Measurements from ENCODE around the gene CITED4. TPM values are rescaled to one million over a fixed set of nuclear protein-coding genes. Genes with fewer than 3 reads are reported as not detected.

Gene CITED4
- total RNA-seq, 1 donor from 2014 or later = 26.0 TPM

DNA sequence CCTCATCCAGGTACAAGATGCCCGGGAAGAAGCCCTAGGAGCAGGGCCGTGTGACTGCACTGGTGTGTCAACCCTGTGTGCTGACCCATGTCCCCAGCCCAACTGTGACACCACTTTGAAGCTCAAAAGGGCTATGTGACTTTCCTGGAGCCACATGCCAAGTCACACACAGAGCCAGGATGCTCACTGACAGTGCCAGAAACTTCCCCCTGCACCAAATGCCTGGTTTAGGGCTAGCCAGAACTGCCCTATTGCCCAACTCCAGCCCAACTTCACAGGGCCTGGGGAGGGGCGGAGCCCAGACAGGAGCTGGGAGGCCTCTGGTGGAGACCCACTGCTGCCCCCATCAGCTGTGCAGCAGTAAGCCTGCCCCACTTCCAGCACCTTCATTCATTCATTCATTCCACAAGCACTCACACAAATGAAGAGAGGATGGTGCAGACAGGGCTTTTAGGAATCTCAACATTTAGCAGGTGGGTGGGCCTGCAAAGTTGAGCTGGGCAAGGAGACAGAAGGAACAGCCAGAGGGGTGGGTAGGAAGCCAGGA lies 41.8 kb downstream of the CITED4 start:
- Mint-ChIP-seq H3K4me1 (ENCODE audit: unreplicated experiment) (peaks cover 37% of the 10 kb centered on the region), H3K4me3 (ENCODE audit: unreplicated experiment) (no peak overlapping the region), H3K27me3 (ENCODE audit: unreplicated experiment) (no peaks in the 10 kb centered on the region), H3K9me3 (ENCODE audit: unreplicated experiment) (no peaks in the 10 kb centered on the region), H3K36me3 (ENCODE audit: unreplicated experiment) (no peaks in the 10 kb centered on the region), H3K27ac (ENCODE audit: unreplicated experiment) (no peak overlapping the region)
- TF ChIP-seq, protein P1, sequence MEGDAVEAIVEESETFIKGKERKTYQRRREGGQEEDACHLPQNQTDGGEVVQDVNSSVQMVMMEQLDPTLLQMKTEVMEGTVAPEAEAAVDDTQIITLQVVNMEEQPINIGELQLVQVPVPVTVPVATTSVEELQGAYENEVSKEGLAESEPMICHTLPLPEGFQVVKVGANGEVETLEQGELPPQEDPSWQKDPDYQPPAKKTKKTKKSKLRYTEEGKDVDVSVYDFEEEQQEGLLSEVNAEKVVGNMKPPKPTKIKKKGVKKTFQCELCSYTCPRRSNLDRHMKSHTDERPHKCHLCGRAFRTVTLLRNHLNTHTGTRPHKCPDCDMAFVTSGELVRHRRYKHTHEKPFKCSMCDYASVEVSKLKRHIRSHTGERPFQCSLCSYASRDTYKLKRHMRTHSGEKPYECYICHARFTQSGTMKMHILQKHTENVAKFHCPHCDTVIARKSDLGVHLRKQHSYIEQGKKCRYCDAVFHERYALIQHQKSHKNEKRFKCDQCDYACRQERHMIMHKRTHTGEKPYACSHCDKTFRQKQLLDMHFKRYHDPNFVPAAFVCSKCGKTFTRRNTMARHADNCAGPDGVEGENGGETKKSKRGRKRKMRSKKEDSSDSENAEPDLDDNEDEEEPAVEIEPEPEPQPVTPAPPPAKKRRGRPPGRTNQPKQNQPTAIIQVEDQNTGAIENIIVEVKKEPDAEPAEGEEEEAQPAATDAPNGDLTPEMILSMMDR (IDR thresholded peaks at IDR 0.05) = no peak
- no peak for DNase-seq (ENCODE audit: extremely low spot score, unreplicated experiment)

DNA sequence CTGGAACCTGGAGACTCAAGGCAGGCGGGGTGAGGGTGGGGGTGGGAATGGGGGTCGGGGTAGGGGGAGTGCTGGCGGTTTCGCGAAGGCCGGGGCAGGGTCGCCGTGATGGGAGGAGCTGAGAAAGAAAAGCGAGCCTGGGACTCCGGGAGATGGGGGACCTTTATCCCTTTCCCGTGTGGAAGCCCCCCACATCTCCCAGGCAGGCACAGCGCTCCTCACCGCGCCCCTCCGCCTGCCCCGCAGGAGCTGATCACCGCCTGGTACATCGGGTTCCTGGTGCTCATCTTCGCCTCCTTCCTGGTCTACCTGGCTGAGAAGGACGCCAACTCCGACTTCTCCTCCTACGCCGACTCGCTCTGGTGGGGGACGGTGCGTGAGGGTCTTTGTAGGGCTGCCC lies 43.1 kb downstream of the CITED4 start:
- no peaks in the 10 kb centered on the region for H3K27me3 Mint-ChIP-seq (ENCODE audit: unreplicated experiment)
- H3K4me3 Mint-ChIP-seq (ENCODE audit: unreplicated experiment) = peak overlapping the region; percentile 55
- no peaks in the 10 kb centered on the region for H3K9me3 Mint-ChIP-seq (ENCODE audit: unreplicated experiment)
- no peaks in the 10 kb centered on the region for H3K36me3 Mint-ChIP-seq (ENCODE audit: unreplicated experiment)
- no peak for DNase-seq (ENCODE audit: extremely low spot score, unreplicated experiment)
- H3K4me1 Mint-ChIP-seq (ENCODE audit: unreplicated experiment) = peaks cover 25% of the 10 kb centered on the region
- no peak overlapping the region for H3K27ac Mint-ChIP-seq (ENCODE audit: unreplicated experiment)
- TF ChIP-seq, protein P1 (IDR thresholded peaks at IDR 0.05) = no peak

DNA sequence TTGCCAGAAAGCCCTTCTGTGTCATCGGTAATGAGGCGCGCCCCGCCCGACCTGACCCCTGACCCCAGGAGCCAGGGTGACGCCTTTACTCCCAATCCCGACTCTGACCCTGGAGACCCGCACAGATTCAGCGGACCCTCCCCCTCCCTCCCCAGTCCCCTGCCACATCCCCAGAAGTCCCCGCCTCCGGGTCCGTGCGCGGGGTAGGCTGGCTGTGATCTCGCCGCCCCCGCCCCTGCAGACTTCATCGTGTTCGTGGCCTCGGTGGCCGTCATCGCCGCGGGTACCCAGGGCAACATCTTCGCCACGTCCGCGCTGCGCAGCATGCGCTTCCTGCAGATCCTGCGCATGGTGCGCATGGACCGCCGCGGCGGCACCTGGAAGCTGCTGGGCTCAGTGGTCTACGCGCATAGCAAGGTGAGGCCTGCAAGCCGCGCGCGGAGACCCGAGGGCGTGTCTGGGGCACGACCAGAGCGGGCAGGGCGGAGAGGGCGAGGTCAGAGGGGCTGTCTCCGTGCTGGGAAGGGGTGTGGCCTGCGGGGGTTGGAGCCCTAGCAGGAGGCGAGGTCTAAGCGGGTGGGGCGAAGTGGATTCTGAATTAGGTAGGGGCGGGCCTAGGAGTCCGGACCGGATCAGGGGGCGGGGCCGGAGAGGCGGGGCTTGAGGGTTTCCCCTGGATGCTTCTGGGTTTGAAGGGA lies 43.8 kb downstream of the CITED4 start:
- H3K4me3 Mint-ChIP-seq (ENCODE audit: unreplicated experiment) = peak overlapping the region; percentile 55
- no peak overlapping the region for H3K27ac Mint-ChIP-seq (ENCODE audit: unreplicated experiment)
- no peaks in the 10 kb centered on the region for H3K9me3 Mint-ChIP-seq (ENCODE audit: unreplicated experiment)
- TF ChIP-seq, protein P1 (IDR thresholded peaks at IDR 0.05) = no peak
- no peak for DNase-seq (ENCODE audit: extremely low spot score, unreplicated experiment)
- H3K27me3 Mint-ChIP-seq (ENCODE audit: unreplicated experiment) = no peaks in the 10 kb centered on the region
- H3K36me3 Mint-ChIP-seq (ENCODE audit: unreplicated experiment) = no peaks in the 10 kb centered on the region
- peaks cover 25% of the 10 kb centered on the region for H3K4me1 Mint-ChIP-seq (ENCODE audit: unreplicated experiment)

DNA sequence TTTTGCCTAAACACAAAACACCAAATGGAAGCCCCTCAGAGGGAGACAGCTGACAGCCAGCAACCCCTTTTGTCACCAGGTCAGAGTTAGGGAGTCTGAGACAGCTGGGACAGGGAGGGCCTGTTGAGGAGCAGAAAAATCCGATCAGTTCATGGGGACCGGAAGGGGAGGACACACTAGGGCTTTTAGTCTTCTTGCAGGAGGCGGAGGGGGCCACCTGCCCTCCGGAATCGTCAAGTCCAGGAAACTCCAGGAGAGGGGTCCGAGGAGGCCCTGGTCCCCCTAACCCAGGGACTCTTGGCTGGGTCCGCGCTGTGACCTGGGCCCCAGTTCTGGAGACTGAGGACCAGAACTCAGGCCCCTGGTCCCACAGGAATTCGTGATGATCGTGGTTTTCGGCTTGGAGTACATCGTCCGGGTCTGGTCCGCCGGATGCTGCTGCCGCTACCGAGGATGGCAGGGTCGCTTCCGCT lies 44.3 kb downstream of the CITED4 start:
- H3K27ac Mint-ChIP-seq (ENCODE audit: unreplicated experiment) = no peak overlapping the region
- no peaks in the 10 kb centered on the region for H3K36me3 Mint-ChIP-seq (ENCODE audit: unreplicated experiment)
- H3K4me3 Mint-ChIP-seq (ENCODE audit: unreplicated experiment) = peak overlapping the region; percentile 55
- no peak for DNase-seq (ENCODE audit: extremely low spot score, unreplicated experiment)
- peaks cover 25% of the 10 kb centered on the region for H3K4me1 Mint-ChIP-seq (ENCODE audit: unreplicated experiment)
- no peaks in the 10 kb centered on the region for H3K9me3 Mint-ChIP-seq (ENCODE audit: unreplicated experiment)
- no peaks in the 10 kb centered on the region for H3K27me3 Mint-ChIP-seq (ENCODE audit: unreplicated experiment)
- TF ChIP-seq, protein P1 (IDR thresholded peaks at IDR 0.05) = no peak

DNA sequence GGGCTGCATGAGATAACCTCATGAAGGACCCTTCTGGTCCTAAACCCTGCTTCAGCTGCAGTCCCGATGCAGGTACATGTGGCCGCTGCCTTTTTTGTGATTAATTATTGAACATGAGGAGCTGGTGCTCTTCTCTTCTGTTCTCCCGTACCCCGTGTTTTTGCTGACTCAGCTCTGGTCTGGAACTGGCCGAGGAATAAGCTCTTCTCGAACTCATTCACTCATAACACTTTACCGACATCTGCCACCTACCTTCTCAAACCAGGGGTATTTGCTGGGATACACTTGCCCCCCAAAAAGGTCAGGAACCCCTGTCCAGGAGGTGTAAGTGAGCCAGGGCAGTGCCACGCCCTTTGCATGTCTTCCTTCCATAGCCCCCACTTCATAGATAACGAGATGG lies 46.7 kb downstream of the CITED4 start:
- H3K27me3 Mint-ChIP-seq (ENCODE audit: unreplicated experiment) = no peaks in the 10 kb centered on the region
- DNase-seq (ENCODE audit: extremely low spot score, unreplicated experiment) = no peak

More for the DNA sequence above, 46.7 kb downstream of the CITED4 start:
- TF ChIP-seq, protein P1 (IDR thresholded peaks at IDR 0.05) = no peak
- peaks cover 14% of the 10 kb centered on the region for H3K4me1 Mint-ChIP-seq (ENCODE audit: unreplicated experiment)
- no peak overlapping the region for H3K4me3 Mint-ChIP-seq (ENCODE audit: unreplicated experiment)
- H3K36me3 Mint-ChIP-seq (ENCODE audit: unreplicated experiment) = no peaks in the 10 kb centered on the region
- H3K27ac Mint-ChIP-seq (ENCODE audit: unreplicated experiment) = no peak overlapping the region
- H3K9me3 Mint-ChIP-seq (ENCODE audit: unreplicated experiment) = no peaks in the 10 kb centered on the region

Measured in osteocyte (in vitro differentiated cells).